H1 (cell line): ENCODE results near the gene TAS2R19. TPM values are rescaled to one million over a fixed set of nuclear protein-coding genes. Genes with fewer than 3 reads are reported as not detected.
"Not testable (repeated sequence)": the region's sequence is repeated elsewhere in the genome, so short reads cannot be mapped to it uniquely, and the experiment has no call there.

Experiments used
- CTCF ChIA-PET: fragments of 300-600 bp; sonication (Branson Sonifier 250); formaldehyde crosslinking; loops from one replicate; lab custom pipeline; 2021; ENCODE audit not compliant: partially characterized antibody; lab: Charles Lee
- POLR2A ChIA-PET: fragments of 300-600 bp; sonication (Branson Sonifier 250); formaldehyde crosslinking; loops from one replicate; lab custom pipeline; 2021; ENCODE audit warnings: inconsistent platforms; ENCODE audit not compliant: partially characterized antibody; lab: Charles Lee
- DNase-seq, 2 experiments: peaks; one replicate each; pipeline versions ENCODE4 v3.0.0 to v3.0.0-alpha.2; 2010 to 2022; ENCODE audit warnings: low spot score in 2 of 2, low read depth in 1 of 2, mixed read lengths in 1 of 2
- FAIRE-seq: peaks from 2 replicates; lab custom pipeline; 2011; peaks lifted over from hg19 to GRCh38; lab: Jason Lieb, UNC
- H2AFZ ChIP-seq: 2 replicates; pipeline ENCODE4 v1.8.1; 2012; ENCODE audit warnings: low read length, inconsistent platforms
- H2AK5ac ChIP-seq: 2 replicates; pipeline ENCODE4 v1.6.1; 2013; ENCODE audit warnings: low read depth, low read length
- H2BK120ac ChIP-seq: replicated peaks from 2 replicates; pipeline ENCODE3; 2013; ENCODE audit warnings: low read depth, low read length, inconsistent platforms
- H2BK12ac ChIP-seq: 2 replicates; pipeline ENCODE4 v1.6.1; 2013; ENCODE audit warnings: low read depth, low read length
- H2BK15ac ChIP-seq: 2 replicates; pipeline ENCODE4 v1.6.1; 2013; ENCODE audit warnings: low read length
- H2BK20ac ChIP-seq: 2 replicates; pipeline ENCODE4 v1.6.1; 2013; ENCODE audit warnings: low read length
- H2BK5ac ChIP-seq: 2 replicates; pipeline ENCODE4 v1.6.1; 2013; ENCODE audit warnings: low read depth, low read length
- H3K14ac ChIP-seq: 2 replicates; pipeline ENCODE4 v1.6.1; 2013; ENCODE audit warnings: inconsistent platforms; ENCODE audit not compliant: insufficient read length
- H3K18ac ChIP-seq: 2 replicates; pipeline ENCODE4 v1.6.1; 2013; ENCODE audit warnings: low read length; ENCODE audit errors: extremely low read depth
- H3K23ac ChIP-seq: 2 replicates; pipeline ENCODE4 v1.6.1; 2013; ENCODE audit warnings: inconsistent platforms; ENCODE audit not compliant: insufficient read length
- H3K23me2 ChIP-seq: 2 replicates; pipeline ENCODE4 v1.6.1; 2013; ENCODE audit warnings: low read depth, low read length
- H3K27ac ChIP-seq: 2 replicates; pipeline ENCODE4 v1.6.1; 2011; ENCODE audit warnings: low read depth, low read length, inconsistent platforms
- H3K27me3 ChIP-seq, 4 experiments: replicated peaks in 1 of 4; 1 replicate in 1 of 4; 2 replicates in 3 of 4; pipeline versions ENCODE4 v1.6.1 to v1.8.1; 2011 to 2013; ENCODE audit warnings: low read length in 3 of 4, mild to moderate bottlenecking in 3 of 4, inconsistent platforms in 2 of 4, mixed read lengths in 2 of 4, moderate library complexity in 1 of 4; ENCODE audit not compliant: control insufficient read depth in 3 of 4, insufficient read depth in 3 of 4; ENCODE audit errors: extremely low read depth in 1 of 4
- H3K36me3 ChIP-seq, 4 experiments: 2 replicates each; pipeline versions ENCODE4 v1.6.1 to v1.8.1; 2011 to 2013; ENCODE audit warnings: mild to moderate bottlenecking in 4 of 4, low read length in 3 of 4, moderate library complexity in 2 of 4, control low read depth in 1 of 4, inconsistent platforms in 1 of 4; ENCODE audit not compliant: insufficient read depth in 4 of 4, control insufficient read depth in 2 of 4
- H3K4ac ChIP-seq: replicated peaks from 2 replicates; pipeline ENCODE3; 2013; ENCODE audit warnings: low read length, low read depth, mixed read lengths, inconsistent platforms; ENCODE audit not compliant: insufficient read length
- H3K4me1 ChIP-seq, 4 experiments: replicated peaks in 1 of 4; 1 replicate in 1 of 4; 2 replicates in 3 of 4; pipeline versions ENCODE4 v1.6.1 to v1.8.1; 2011 to 2013; ENCODE audit warnings: low read length in 3 of 4, inconsistent platforms in 2 of 4, mixed read lengths in 1 of 4; ENCODE audit not compliant: insufficient read depth in 4 of 4, control insufficient read depth in 3 of 4
- H3K4me2 ChIP-seq, 2 experiments: 2 replicates each; pipeline versions ENCODE4 v1.6.1 to v1.8.1; 2011 to 2013; ENCODE audit warnings: low read depth in 2 of 2, low read length in 2 of 2, control low read depth in 1 of 2, inconsistent platforms in 1 of 2, mild to moderate bottlenecking in 1 of 2; ENCODE audit not compliant: insufficient read depth in 1 of 2
- H3K4me3 ChIP-seq, 4 experiments: fragments of 200-600, 300-600 bp in 1 of 4; sonication (generic), shearing (Covaris generic), sonication (Bioruptor Twin) in 1 of 4; 2 replicates each; pipeline versions ENCODE4 v1.5.1 to v1.8.1; 2011 to 2016; ENCODE audit warnings: low read length in 4 of 4, low read depth in 3 of 4, control low read depth in 2 of 4, inconsistent platforms in 2 of 4, mild to moderate bottlenecking in 2 of 4, mixed read lengths in 1 of 4, moderate library complexity in 1 of 4; ENCODE audit not compliant: insufficient read depth in 2 of 4; ENCODE audit errors: extremely low read depth in 1 of 4
- H3K56ac ChIP-seq: replicated peaks from 2 replicates; pipeline ENCODE3; 2013; ENCODE audit warnings: low read depth, mild to moderate bottlenecking, mixed read lengths, low read length, inconsistent platforms; ENCODE audit not compliant: insufficient read length
- H3K79me1 ChIP-seq: 2 replicates; pipeline ENCODE4 v1.6.1; 2013; ENCODE audit warnings: low read depth, low read length, control low read depth
- H3K79me2 ChIP-seq, 2 experiments: 2 replicates each; pipeline versions ENCODE4 v1.6.1 to v1.8.1; 2012 to 2013; ENCODE audit warnings: low read length in 2 of 2, mild to moderate bottlenecking in 2 of 2, inconsistent platforms in 1 of 2; ENCODE audit not compliant: insufficient read depth in 2 of 2, control insufficient read depth in 1 of 2
- H3K9ac ChIP-seq, 4 experiments: replicated peaks in 1 of 4; 1 replicate in 1 of 4; 2 replicates in 3 of 4; pipeline versions ENCODE4 v1.6.1 to v1.8.1; 2011 to 2013; ENCODE audit warnings: low read depth in 3 of 4, low read length in 3 of 4, control low read depth in 2 of 4, mild to moderate bottlenecking in 2 of 4, moderate library complexity in 2 of 4, inconsistent platforms in 1 of 4; ENCODE audit errors: extremely low read depth in 1 of 4
- H3K9me3 ChIP-seq, 2 experiments: 2 replicates each; pipeline versions ENCODE4 v1.6.1 to v1.8.1; 2012 to 2013; ENCODE audit warnings: mild to moderate bottlenecking in 2 of 2, moderate library complexity in 2 of 2, control low read depth in 1 of 2, inconsistent platforms in 1 of 2, low read depth in 1 of 2, low read length in 1 of 2, mixed read lengths in 1 of 2; ENCODE audit not compliant: insufficient read depth in 2 of 2
- H4K20me1 ChIP-seq, 2 experiments: replicated peaks in 1 of 2; 2 replicates each; pipeline versions ENCODE3 to v1.8.1; 2011 to 2013; ENCODE audit warnings: inconsistent platforms in 2 of 2, low read length in 2 of 2, mild to moderate bottlenecking in 1 of 2; ENCODE audit not compliant: insufficient read depth in 2 of 2, control insufficient read depth in 1 of 2
- H4K5ac ChIP-seq: 2 replicates; pipeline ENCODE4 v1.6.1; 2013; ENCODE audit warnings: low read length, low read depth, mixed read lengths, inconsistent platforms; ENCODE audit not compliant: insufficient read length
- H4K8ac ChIP-seq: 2 replicates; pipeline ENCODE4 v1.8.0; 2013; ENCODE audit warnings: mild to moderate bottlenecking, moderate library complexity, low read length, inconsistent platforms; ENCODE audit not compliant: insufficient read depth; ENCODE audit errors: extremely low read depth
- H4K91ac ChIP-seq: replicated peaks from 2 replicates; pipeline ENCODE3; 2013; ENCODE audit warnings: low read length, mixed read lengths, inconsistent platforms; ENCODE audit not compliant: insufficient read length
- KDM1A ChIP-seq: fragments of 200-600, 300-600 bp; sonication (generic); IDR thresholded peaks from 2 replicates; pipeline ENCODE4 v1.7.1; 2016; ENCODE audit warnings: mild to moderate bottlenecking, low read length, borderline replicate concordance
- KDM5A ChIP-seq: fragments of 200-600 bp; IDR thresholded peaks from 2 replicates; pipeline ENCODE4 v1.7.1; 2012; ENCODE audit warnings: mild to moderate bottlenecking, low read length, inconsistent platforms, mixed read lengths
- WGBS, 2 experiments: shearing (Covaris generic) in 1 of 2; methylation state at CpG; one replicate each; pipeline versions ENCODE4 v1.1.6 to v1.1.7; 2013 to 2015; ENCODE audit warnings: low lambda C conversion rate in 2 of 2, mixed read lengths in 2 of 2, inconsistent platforms in 1 of 2, low coverage in 1 of 2, missing lambda C conversion rate in 1 of 2; ENCODE audit not compliant: insufficient replicate concordance in 2 of 2, insufficient coverage in 1 of 2, insufficient read length in 1 of 2; ENCODE audit errors: extremely low coverage in 1 of 2, missing lambda C conversion rate in 1 of 2; 5-methylcytosine and 5-hydroxymethylcytosine counted together
- polyA plus RNA-seq, 7 experiments: library from polyadenylated mRNA; depleted of rRNA in 3 of 7; stranded (reverse) in 5 of 7; unstranded in 2 of 7; fragments of >200 nt in 5 of 7; fragments of 200-250 nt in 2 of 7; gene quantifications; 1 replicate in 5 of 7; 2 replicates in 1 of 7; 4 replicates in 1 of 7; pipeline versions ENCODE4 v1.2.1 to v1.2.3, GENCODE V29; 2011 to 2013; ENCODE audit warnings: missing spikeins in 2 of 7, mixed read lengths in 2 of 7
- total RNA-seq: library from RNA; stranded (reverse); fragmentation: NEBNext Ultra II Directional; extraction: Animal tissue kit (Norgen Biotek cat#: 25700); gene quantifications from 2 replicates; pipeline ENCODE4 v1.2.1, GENCODE V29; 2021

TAS2R19 gene
- total and polyA plus RNA-seq, 2 of the 8 experiments (the other 6 are each of a cell fraction or from before 2014, with no cell fraction given) = 0.97 to 0.99 TPM

- TF ChIP-seq KDM1A (no peak), KDM5A (no peak)
Measured at GRCh38 chr12:11039171-11039570, 16.8 kb upstream of the TAS2R19 start (continued).

GRCh38 chr12:11033959-11034358 lies 11.5 kb upstream of the TAS2R19 start:
- H3K4ac ChIP-seq, DNase-seq, H3K23ac ChIP-seq, H3K9me3 ChIP-seq, H3K79me2 ChIP-seq, H2AK5ac ChIP-seq, H3K4me2 ChIP-seq, H3K14ac ChIP-seq, H3K9ac ChIP-seq, H4K8ac ChIP-seq, H2BK20ac ChIP-seq, H4K5ac ChIP-seq, H3K36me3 ChIP-seq, CTCF ChIA-PET, H3K4me1 ChIP-seq, H2BK5ac ChIP-seq, H3K23me2 ChIP-seq, H2BK15ac ChIP-seq, H2BK120ac ChIP-seq, H2BK12ac ChIP-seq, H3K27ac ChIP-seq, H3K56ac ChIP-seq, H3K27me3 ChIP-seq, H3K79me1 ChIP-seq, FAIRE-seq, H4K20me1 ChIP-seq, H3K18ac ChIP-seq, H4K91ac ChIP-seq, H2AFZ ChIP-seq, H3K4me3 ChIP-seq, POLR2A ChIA-PET: not testable (repeated sequence)
- WGBS, 2 experiments = no CpG with 5 or more reads among the region's 3 CpGs
